ENCODE data around the gene TMEM138.

Gene TMEM138

DNA sequence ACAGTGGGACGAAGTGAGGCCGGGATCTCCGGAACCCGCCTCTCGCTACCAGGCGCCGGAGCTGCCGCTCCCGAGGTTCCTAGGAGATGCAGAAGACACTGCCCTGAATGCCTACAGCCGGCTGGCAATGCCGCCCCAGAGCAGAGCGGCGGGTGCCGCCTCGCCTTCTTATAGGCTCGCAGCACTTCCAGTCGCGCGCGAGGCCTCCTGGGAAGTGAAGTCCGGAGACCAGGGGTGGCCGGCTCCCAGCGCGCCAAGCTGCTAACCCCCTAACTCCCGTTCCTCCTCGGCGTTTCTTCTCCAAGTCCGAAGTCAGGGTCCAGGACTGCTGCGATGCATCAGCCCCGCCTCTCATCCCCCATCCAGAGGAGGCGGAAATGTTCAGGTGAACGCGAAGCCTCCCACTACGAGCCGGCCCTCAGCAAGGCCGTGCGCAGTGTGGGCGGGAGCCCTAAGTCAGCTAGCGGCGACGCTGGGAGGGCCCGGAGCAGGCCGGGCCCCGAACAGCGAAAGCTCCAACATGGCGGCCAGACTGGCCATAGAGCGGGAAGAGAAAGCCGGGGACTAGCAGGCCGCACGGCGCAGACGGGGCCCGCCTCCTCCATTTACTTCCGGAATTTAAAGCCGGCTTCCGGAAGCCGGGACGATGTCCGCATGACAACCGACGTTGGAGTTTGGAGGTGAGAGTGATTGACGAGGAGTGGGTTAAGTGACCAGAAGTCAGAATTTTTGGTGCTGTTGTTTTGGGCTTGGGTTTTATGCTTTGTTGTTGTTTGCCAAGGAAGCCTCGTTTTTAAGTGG, at the start of gene TMEM138, which contains the start of gene CYB561A3:
Gene TMEM138 (plus strand): TSS at position 634 of the 801 bp plus-strand sequence. CDS start 2,017 bp downstream, outside the sequence.
Gene CYB561A3 (minus strand): TSS at position 142 of the 801 bp plus-strand sequence. CDS start 5,169 bp downstream, outside the sequence.
- DNase-seq (ENCODE audit: low spot score), result peak; percentile 94

DNA sequence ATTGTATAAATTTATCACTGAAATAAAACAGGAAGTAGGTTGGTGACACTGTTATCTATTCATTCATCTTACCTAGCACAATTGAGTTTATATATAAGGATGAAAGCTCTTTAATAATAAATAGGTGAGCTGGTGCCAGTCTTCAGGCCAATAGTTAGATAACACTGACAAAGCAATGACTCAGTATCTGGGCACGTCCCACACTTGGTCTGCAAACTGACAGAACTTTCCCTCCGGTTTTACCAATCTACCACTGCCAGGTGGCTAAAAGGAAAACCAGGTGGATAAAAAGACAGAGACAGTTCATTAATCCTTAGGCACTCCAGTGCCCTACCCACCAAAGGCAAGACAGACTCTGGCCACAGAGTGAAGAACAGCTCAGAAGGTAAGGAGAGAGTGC, 46.9 kb upstream of the TMEM138 start:
- DNase-seq (ENCODE audit: low spot score), result no peak

DNA sequence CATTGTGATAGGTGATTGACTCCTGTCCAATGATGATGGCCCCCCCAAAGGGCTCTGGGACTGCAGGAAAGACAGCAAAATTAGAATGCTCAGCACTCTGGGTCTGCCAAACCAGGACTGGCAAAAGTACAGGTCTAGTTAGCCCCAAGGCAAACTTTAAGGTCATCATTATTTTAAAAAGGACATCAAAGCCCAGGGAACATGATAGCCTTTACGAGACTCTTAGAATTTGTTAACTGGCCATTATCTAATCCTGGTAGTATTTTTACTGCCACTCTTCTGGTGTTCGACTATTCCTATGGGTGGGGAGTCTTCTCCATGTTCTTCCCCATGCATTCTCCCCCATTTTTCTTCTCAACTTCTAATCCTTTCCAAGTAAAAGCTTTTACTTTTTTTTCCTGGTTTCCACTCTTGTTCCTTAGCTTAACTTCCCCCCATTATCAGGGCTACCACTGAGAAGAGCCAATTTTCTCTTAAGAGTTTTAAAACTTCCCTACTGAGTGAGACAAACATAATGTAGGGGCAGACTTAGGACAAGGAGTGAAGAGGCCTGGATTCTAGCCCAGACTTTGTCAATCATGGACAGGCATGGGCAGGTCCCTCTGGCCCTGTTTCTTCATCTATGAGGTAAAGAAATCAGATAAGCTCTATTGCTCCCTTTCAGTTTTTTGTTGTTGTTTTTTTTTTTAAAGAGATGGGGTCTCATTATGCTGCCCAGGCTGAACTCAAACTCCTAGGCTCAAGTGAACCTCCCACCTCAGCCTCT, 36.3 kb upstream of the TMEM138 start:
- DNase-seq (ENCODE audit: low spot score), result no peak

DNA sequence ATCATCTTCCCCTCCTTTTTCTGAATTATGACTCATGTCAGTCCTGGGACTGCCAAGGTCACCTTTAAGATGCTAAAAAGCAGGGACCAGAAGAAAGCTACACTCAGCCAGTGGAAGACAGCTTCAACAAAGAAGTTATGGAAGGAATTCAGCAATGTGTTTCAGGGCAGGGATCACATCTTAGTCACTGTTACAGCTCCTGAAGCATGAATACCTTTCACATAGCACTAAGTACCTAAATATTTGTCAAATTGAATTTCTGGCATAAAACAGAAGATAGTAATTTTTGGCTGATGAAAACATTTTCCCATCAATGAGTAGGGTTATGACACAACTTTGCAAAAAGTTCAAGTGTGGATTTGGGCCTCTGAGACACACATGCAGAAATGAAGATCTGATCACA, 34.5 kb upstream of the TMEM138 start:
- no peak for DNase-seq (ENCODE audit: low spot score)

- no peak for DNase-seq (ENCODE audit: low spot score)
Measured at GRCh38 chr11:61328351-61328750, 33.8 kb upstream of the TMEM138 start.

DNA sequence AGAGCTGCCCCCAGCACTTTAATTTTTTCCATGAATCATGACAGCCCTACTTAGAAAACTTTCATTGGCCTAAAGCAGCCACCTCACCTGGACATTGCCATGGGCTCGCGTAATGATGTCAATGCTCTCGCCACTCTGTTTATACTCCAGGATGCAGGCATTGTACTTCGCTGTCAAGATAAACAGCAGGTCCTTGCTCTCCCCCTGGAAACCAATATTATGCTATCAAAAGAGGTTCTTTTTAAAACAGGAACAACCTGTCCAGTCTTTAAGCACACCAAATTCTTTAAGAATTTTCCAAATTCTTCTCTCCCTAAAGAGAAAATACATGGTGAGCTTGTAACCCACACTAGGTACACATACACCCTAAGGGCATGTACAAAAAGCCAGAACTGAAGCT, 32.3 kb upstream of the TMEM138 start:
- DNase-seq (ENCODE audit: low spot score), result no peak

DNA sequence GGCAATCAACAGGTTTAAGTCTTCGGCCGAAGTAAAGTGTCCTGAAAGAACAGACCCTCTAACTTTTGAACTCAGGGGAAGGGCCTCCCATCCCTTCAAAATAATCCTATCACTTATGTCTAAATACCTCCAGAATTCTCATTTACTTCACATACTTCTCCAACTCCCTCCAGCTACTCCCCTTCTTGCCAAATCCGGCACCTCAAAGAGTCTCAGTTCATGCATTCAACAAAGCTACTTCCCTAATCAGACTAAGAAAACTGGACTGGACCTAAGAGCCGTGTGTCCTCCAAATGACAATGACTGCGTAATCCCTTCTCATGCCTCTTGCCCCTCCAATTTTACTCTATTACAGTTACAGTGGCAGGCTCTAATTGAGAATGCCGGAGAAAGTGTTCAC, 30.5 kb upstream of the TMEM138 start:
- DNase-seq (ENCODE audit: low spot score), result no peak

DNA sequence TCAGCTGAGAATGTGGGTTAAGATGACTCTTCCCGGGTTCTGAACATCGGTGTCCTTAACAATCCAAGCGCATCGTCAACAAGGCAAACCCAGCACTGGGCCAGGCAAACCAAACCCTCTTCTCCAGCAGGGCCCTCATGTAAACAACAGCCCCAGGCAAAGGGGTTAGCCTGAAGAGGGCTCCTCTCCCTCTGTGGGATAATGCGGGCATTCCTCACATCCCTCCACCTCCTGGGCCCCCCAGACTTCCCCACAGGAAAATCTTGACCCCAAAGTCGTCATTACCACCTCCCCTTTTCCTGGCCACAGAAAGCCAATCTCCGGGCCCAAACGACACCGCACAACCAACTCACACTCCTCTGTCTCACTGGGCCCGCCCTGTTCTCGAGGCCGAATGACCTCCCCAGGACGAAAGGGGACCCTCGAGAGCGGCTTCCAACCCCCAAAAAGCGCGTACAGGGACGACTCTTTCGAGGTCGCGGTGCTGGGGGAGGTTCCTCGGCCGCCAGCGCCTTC, 29.8 kb upstream of the TMEM138 start:
- DNase-seq (ENCODE audit: low spot score), result peak; percentile 46

DNA sequence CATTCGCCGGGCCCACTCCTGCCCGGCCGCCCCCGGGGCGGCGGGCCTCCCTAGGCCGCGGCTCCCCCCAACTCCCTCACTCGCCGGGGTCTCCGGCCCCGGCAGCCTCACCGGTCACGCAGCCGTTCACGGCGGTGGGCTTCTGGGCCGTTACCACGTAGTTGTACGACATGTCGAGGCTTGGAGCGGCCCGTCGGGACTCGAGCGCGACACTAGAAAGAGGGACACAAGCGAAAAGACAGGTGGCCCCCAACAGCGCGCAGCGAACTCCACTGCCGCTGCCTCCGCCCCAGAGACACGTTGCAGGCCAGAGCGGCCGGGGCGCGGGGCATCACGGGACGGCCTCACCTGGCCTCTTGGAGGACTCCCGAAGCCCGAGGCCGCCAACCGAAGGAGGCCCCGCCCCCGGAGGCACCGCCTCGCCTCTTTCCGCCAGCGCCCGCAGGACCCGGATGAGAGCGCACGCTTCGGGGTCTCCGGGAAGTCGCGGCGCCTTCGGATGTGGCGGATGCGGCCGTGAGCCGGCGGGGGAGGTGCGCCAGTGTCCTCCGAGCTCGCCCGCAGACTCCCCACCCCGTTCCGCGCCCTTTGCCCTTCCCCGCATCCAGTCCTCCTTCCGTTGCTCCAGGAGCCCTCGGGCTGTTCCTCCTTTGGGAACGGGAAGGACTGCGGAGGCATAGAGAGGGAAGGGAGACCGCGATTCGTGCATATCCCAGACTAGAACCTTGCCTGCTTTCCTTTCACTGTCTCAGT, 29.2 kb upstream of the TMEM138 start, which contains the start of the genes DDB1 and TKFC:
Gene DDB1 (minus strand): TSS at position 309 of the 753 bp plus-strand sequence. CDS start 137 bp downstream, at position 172.
Gene TKFC (plus strand): TSS at position 432 of the 753 bp plus-strand sequence. CDS start 1,501 bp downstream, outside the sequence.
- peak; percentile 97 for DNase-seq (ENCODE audit: low spot score)

DNA sequence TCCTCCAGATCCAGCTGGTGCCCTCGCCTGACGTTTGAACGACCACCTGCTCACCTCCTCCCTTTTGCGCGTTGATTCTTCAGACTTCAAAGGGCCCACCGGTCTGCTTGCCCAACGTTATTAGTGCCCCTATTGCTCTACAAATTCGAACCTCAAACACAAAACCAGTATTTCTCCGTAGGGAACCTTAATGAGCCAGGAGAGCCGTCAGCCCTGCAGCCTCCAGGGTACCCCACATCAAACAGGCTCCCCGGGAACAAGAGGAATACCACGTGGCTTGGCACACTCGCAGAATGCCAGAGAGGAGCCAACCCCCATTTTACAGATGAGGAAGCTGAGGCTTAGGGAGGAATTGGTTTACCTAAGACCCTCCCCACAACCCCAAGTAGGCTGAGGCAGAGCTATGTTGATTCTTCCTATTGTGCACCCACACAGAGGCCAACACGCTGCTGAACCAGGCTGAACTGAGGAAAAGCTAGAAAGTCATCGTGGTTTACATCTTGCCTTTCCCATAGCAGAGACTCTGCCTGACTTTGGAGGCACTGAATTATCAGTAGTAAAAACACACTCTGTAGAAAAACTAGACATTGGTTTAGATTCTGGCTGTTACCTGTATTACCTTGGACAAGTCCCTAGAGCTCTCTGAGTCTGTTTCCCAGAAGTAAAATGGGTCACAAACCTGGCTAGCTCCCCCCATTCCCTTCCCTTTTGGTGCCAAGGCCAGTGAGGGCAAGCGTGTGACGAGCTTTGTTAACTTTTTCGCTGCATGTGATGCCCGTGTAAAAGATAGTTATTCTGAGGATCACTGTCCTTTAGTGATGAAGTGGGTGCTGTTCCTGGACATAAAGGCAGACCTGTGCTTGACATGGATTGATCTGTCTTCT, 28.4 kb upstream of the TMEM138 start:
- no peak for DNase-seq (ENCODE audit: low spot score)

GRCh38 chr11:61334434-61335354, 27.5 kb upstream of the TMEM138 start:
- DNase-seq (ENCODE audit: low spot score), result no peak

- no peak for DNase-seq (ENCODE audit: low spot score)
Measured at GRCh38 chr11:61335355-61335710, 26.8 kb upstream of the TMEM138 start.

DNA sequence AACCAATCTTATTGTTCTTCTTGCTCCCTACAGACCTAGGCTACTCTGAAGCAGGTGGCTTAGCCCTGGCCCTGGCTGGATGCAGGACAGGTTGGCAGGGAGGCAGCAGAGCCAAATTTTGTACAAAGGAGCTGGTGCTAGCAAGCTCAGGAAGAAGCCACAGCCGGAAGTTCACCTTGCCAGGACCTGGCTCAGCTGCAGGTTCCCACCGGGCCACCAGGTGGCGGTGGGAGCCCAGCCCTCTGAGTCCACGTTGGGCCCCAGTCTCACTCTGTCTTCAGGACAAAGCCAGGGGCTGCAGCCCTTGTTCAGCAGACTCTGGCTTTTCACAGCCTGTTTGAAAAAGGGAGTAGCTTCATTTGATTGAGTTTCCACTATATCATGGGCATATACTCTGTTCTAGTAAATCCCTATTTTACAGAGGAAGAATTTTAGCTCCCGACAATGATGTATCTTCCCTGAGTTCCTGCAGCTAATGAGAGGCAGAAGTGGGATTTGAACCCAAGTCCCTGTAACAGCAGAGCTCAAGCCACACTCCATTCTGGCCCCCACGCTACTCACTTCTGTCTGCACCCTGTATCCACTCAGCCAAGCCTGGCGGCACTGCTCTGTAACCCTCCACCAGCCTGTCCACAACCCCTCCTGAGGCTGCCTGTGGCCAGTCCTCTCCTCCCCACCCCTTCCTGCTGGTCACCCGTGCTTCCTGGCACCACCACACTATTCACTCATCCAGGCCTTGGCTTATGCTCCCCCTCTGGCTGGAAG, 25.8 kb upstream of the TMEM138 start:
- peak; percentile 90 for DNase-seq (ENCODE audit: low spot score)

DNA sequence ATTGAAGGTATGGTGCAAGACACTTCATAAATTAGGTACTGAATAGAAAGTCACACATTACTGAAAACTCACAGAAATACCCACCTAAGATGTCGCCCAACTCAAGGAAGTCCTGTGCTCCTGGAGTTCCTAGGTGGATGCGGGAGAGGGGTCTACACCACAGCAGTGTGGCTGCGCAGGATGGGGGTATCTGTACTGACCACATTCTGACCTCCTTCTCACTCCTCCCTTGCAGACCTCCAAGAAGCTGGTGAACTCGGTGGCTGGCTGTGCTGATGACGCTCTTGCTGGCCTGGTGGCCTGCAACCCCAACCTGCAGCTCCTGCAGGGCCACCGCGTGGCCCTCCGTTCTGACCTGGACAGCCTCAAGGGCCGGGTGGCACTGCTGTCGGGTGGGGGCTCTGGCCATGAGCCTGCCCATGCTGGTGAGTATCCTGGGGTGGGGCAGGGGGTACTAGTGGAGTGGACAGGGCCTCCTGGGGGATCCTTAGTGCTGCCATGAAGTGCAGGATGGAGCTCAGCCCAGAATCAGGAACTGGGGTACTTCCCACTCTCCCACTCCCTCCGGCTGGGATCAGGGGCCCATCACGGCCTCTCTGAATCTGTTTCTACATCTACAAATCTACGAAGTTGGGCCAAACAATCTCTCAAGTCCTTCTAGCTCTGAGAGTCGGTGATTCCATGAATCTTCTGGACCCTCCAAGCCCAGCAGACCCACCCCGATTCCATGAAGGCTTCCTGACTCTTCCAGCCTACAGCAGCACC, 24.3 kb upstream of the TMEM138 start:
- no peak for DNase-seq (ENCODE audit: low spot score)

GRCh38 chr11:61338783-61339489, 23.2 kb upstream of the TMEM138 start:
- no peak for DNase-seq (ENCODE audit: low spot score)

- DNase-seq (ENCODE audit: low spot score), result no peak
Measured at GRCh38 chr11:61339490-61339878, 22.7 kb upstream of the TMEM138 start.

DNA sequence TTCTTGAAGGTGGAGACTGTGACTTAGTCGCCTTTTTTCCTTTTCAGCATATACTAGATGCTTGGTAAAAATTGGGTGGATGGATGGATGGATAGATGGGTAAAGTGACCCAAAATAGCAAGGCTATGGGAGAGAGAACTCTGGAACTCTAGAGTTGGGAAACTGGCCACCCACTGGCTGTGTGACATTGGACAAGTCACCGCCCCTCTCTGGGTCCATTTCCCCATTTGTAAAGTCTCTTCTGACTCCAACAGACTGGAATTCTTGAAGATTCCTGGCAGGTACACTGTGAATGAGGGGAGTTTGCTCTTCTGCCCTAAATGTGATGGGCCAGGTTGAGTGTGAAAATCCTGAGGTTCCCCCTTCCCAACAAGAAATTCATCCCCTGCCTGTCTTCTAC, 21.2 kb upstream of the TMEM138 start:
- no peak for DNase-seq (ENCODE audit: low spot score)

- no peak for DNase-seq (ENCODE audit: low spot score)
Measured at GRCh38 chr11:61341706-61342105, 20.5 kb upstream of the TMEM138 start.
